Measurements from ENCODE around the gene FGF16.

GRCh38 chrX:77412631-77413030 lies 34.6 kb upstream of the FGF16 start:
- TF ChIP-seq ARNTL (CRISPR knock-in tag; IDR thresholded peaks at IDR 0.05; ENCODE audit: borderline replicate concordance, low read depth) (no peak), CSRNP3 (CRISPR knock-in tag; IDR thresholded peaks at IDR 0.05) (no peak), ISL1 (CRISPR knock-in tag; IDR thresholded peaks at IDR 0.05) (no peak), TOX (CRISPR knock-in tag; IDR thresholded peaks at IDR 0.05; ENCODE audit: borderline replicate concordance) (no peak), PPARA (CRISPR knock-in tag; IDR thresholded peaks at IDR 0.05; ENCODE audit: borderline replicate concordance) (no peak), ZFP30 (CRISPR knock-in tag; IDR thresholded peaks at IDR 0.05) (no peak), CREB5 (CRISPR knock-in tag; IDR thresholded peaks at IDR 0.05; ENCODE audit: low read depth) (no peak), ZC3H10 (CRISPR knock-in tag; IDR thresholded peaks at IDR 0.05) (no peak), RARB (CRISPR knock-in tag; IDR thresholded peaks at IDR 0.05) (no peak), ZFP3 (CRISPR knock-in tag; IDR thresholded peaks at IDR 0.05) (no peak), ESRRG (CRISPR knock-in tag; IDR thresholded peaks at IDR 0.05) (no peak), PATZ1 (CRISPR knock-in tag; IDR thresholded peaks at IDR 0.05; ENCODE audit: borderline replicate concordance) (no peak), CSDC2 (CRISPR knock-in tag; IDR thresholded peaks at IDR 0.05) (no peak), ZNF8 (CRISPR knock-in tag; IDR thresholded peaks at IDR 0.05) (no peak)

Measured in SK-N-SH treated with all-trans-retinoic acid at 6 μM for 48 hours (cell line).